CD4-positive, alpha-beta T cell (primary cell): ENCODE results near the gene ULK2. TPM values are rescaled to one million over a fixed set of nuclear protein-coding genes. Genes with fewer than 3 reads are reported as not detected.

Experiments
- ATAC-seq: fragments of 200-7000 bp; cut with Tn5 transposase; one replicate; pipeline ENCODE4 v1.10.0; 2022; ENCODE audit warnings: mild to moderate bottlenecking; ENCODE audit not compliant: poor library complexity
- CTCF ChIA-PET: fragments of 350-600 bp; sonication (Branson Sonifier 250); formaldehyde crosslinking; loops from one replicate; lab custom pipeline; 2021; ENCODE audit warnings: antibody characterized with exemption, inconsistent platforms; lab: Charles Lee
- POLR2A ChIA-PET: fragments of 350-600 bp; sonication (Branson Sonifier 250); formaldehyde crosslinking; loops from one replicate; lab custom pipeline; 2021; ENCODE audit warnings: antibody characterized with exemption, inconsistent platforms; lab: Charles Lee
- DNase-seq, 14 experiments: peaks; one replicate each; pipeline ENCODE4 v3.0.0-alpha.2; 2013 to 2020; ENCODE audit warnings: mixed read lengths in 2 of 14
- H3K27ac ChIP-seq, 2 donors: one replicate each; pipeline versions ENCODE4 v1.5.1 to v1.7.0; 2013; ENCODE audit warnings: low read length in 2 of 2, low read depth in 1 of 2, mild to moderate bottlenecking in 1 of 2
- H3K27me3 ChIP-seq, 2 experiments: 1 replicate in 1 of 2; 2 replicates in 1 of 2; pipeline versions ENCODE4 v1.6.1 to v1.7.0; 2013; ENCODE audit warnings: low read length in 2 of 2, control low read depth in 1 of 2, mild to moderate bottlenecking in 1 of 2, moderate library complexity in 1 of 2; ENCODE audit not compliant: insufficient read depth in 2 of 2, control insufficient read depth in 1 of 2
- H3K36me3 ChIP-seq: one replicate; pipeline ENCODE4 v1.6.1; 2013; ENCODE audit warnings: low read length, control low read depth; ENCODE audit not compliant: insufficient read depth
- H3K4me1 ChIP-seq: one replicate; pipeline ENCODE4 v1.6.1; 2013; ENCODE audit warnings: low read length, control low read depth; ENCODE audit not compliant: insufficient read depth
- H3K4me3 ChIP-seq: one replicate; pipeline ENCODE4 v1.5.1; 2013; ENCODE audit warnings: mild to moderate bottlenecking, low read length, moderate library complexity
- H3K9me3 ChIP-seq, 2 experiments: 1 replicate in 1 of 2; 2 replicates in 1 of 2; pipeline versions ENCODE4 v1.6.1 to v1.7.0; 2013; ENCODE audit warnings: low read length in 2 of 2, mild to moderate bottlenecking in 2 of 2, control low read depth in 1 of 2, moderate library complexity in 1 of 2; ENCODE audit not compliant: control insufficient read depth in 1 of 2, insufficient read depth in 1 of 2
- H3K27ac Mint-ChIP-seq: one replicate; pipeline ENCODE4 v1.8.0; 2020; ENCODE audit warnings: mixed read lengths
- H3K27me3 Mint-ChIP-seq: one replicate; pipeline ENCODE4 v1.8.0; 2021; ENCODE audit warnings: mixed read lengths
- H3K36me3 Mint-ChIP-seq: one replicate; pipeline ENCODE4 v1.8.0; 2021; ENCODE audit warnings: low read depth, mixed read lengths
- H3K4me1 Mint-ChIP-seq: one replicate; pipeline ENCODE4 v1.8.0; 2021; ENCODE audit warnings: low read depth, mixed read lengths
- H3K4me3 Mint-ChIP-seq: one replicate; pipeline ENCODE4 v1.8.0; 2020; ENCODE audit warnings: mild to moderate bottlenecking, mixed read lengths
- H3K9me3 Mint-ChIP-seq: one replicate; pipeline ENCODE4 v1.8.0; 2020; ENCODE audit warnings: mixed read lengths
- intact Hi-C, 2 experiments: fragments of 100-400 bp; cut with DNase I in 1 of 2; cut with micrococcal nuclease in 1 of 2; formaldehyde crosslinking; loops; one replicate each; pipeline versions ENCODE4 v1.15.1 to v1.9.0; 2023 to 2025; cut with DNase I, micrococcal nuclease
- total RNA-seq, 174 experiments: library from RNA in 2 of 174; stranded (reverse) in 2 of 174; gene quantifications; one replicate each; pipeline ENCODE4 v1.2.3 and lab custom pipeline; 2021 to 2026
- TF ChIP-seq, protein P1 (sequence below): fragments of 200-600 bp; IDR thresholded peaks from one replicate; pipeline ENCODE4 v1.8.0; 2022; ENCODE audit warnings: antibody characterized with exemption, mild to moderate bottlenecking

ULK2 gene
- total RNA-seq, 2 experiments from 2014 or later, result 17.1 to 18.3 TPM

DNA sequence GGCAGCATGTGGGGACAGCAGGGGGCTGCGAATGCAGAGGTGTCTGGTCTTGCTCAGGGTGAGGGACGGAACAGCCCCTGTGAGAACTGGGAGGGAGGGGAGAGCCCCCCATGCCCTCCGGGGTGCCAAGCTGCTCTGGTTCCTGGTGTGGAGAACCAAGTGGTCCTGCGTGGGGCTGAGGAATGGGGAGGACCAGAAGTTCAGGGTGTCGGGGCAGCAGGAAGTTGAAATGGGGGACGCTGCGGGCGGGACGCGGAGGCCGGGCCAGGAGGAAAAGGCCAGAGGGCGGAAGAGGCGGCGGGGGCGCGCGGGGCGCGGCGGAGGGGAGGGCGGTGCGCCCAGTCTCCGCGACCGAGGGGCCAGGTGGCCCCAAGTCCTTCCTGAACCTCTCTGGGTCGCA, 123.2 kb downstream of the ULK2 start:
- Histone ChIP-seq H3K4me1 (peaks cover 11% of the 10 kb centered on the region), H3K9me3 (no peaks in the 10 kb centered on the region), H3K36me3 (no peaks in the 10 kb centered on the region), H3K27ac (no peak overlapping the region), H3K4me3 (peak overlapping the region; percentile 35), H3K27me3 (no peaks in the 10 kb centered on the region)
- CTCF ChIA-PET, result interaction anchor here (0.5 to 1.5 kb wide), 14 partner anchors 9 to 377 kb away, joined by 3 to 8 read pairs (median 4); partner anchors contain the start of gene ALDH3A2
- H3K4me3 Mint-ChIP-seq, result peak overlapping the region; percentile 66
- TF ChIP-seq, protein P1, sequence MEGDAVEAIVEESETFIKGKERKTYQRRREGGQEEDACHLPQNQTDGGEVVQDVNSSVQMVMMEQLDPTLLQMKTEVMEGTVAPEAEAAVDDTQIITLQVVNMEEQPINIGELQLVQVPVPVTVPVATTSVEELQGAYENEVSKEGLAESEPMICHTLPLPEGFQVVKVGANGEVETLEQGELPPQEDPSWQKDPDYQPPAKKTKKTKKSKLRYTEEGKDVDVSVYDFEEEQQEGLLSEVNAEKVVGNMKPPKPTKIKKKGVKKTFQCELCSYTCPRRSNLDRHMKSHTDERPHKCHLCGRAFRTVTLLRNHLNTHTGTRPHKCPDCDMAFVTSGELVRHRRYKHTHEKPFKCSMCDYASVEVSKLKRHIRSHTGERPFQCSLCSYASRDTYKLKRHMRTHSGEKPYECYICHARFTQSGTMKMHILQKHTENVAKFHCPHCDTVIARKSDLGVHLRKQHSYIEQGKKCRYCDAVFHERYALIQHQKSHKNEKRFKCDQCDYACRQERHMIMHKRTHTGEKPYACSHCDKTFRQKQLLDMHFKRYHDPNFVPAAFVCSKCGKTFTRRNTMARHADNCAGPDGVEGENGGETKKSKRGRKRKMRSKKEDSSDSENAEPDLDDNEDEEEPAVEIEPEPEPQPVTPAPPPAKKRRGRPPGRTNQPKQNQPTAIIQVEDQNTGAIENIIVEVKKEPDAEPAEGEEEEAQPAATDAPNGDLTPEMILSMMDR, result no peak
- no peaks in the 10 kb centered on the region for H3K9me3 Mint-ChIP-seq
- intact Hi-C loops, result no loop called here
- H3K27me3 Mint-ChIP-seq, result no peaks in the 10 kb centered on the region
- POLR2A ChIA-PET, result interaction anchor here (1.0 to 2.1 kb wide), 3 partner anchors 22 to 210 kb away, joined by 5 to 16 read pairs (median 5); partner anchors contain the start of gene ALDH3A2
- no peak overlapping the region for H3K27ac Mint-ChIP-seq
- peaks cover 14% of the 10 kb centered on the region for H3K4me1 Mint-ChIP-seq
- peak in 3 of 14 experiments; percentile 18 to 37 (median 20) for DNase-seq
- no peak for ATAC-seq
- no peaks in the 10 kb centered on the region for H3K36me3 Mint-ChIP-seq

GRCh38 chr17:19743101-19744100, 124.3 kb downstream of the ULK2 start:
- Mint-ChIP-seq H3K4me3 (no peak overlapping the region), H3K27ac (no peak overlapping the region), H3K9me3 (no peaks in the 10 kb centered on the region), H3K27me3 (no peaks in the 10 kb centered on the region), H3K36me3 (no peaks in the 10 kb centered on the region), H3K4me1 (peaks cover 14% of the 10 kb centered on the region)
- DNase-seq, result no peak
- Histone ChIP-seq H3K27me3 (no peaks in the 10 kb centered on the region), H3K4me3 (no peak overlapping the region), H3K4me1 (peaks cover 11% of the 10 kb centered on the region), H3K27ac (no peak overlapping the region), H3K36me3 (no peaks in the 10 kb centered on the region), H3K9me3 (no peaks in the 10 kb centered on the region)
- ChIA-PET CTCF (no interaction called here), POLR2A (no interaction called here)
- ATAC-seq, result no peak
- intact Hi-C loops, result no loop called here
- TF ChIP-seq, protein P1, result no peak

- H3K27me3 Mint-ChIP-seq, result no peaks in the 10 kb centered on the region
- POLR2A ChIA-PET, result no interaction called here
- peak overlapping the region; percentile 66 for H3K4me3 Mint-ChIP-seq
- no peaks in the 10 kb centered on the region for H3K27me3 ChIP-seq
- no peaks in the 10 kb centered on the region for H3K9me3 Mint-ChIP-seq
- H3K4me1 ChIP-seq, result peaks cover 11% of the 10 kb centered on the region
- peaks cover 14% of the 10 kb centered on the region for H3K4me1 Mint-ChIP-seq
- ATAC-seq (no peak), DNase-seq (no peak)
- H3K36me3 ChIP-seq, result no peaks in the 10 kb centered on the region
- H3K4me3 ChIP-seq, result no peak overlapping the region
- no peaks in the 10 kb centered on the region for H3K9me3 ChIP-seq
- no peak overlapping the region for H3K27ac Mint-ChIP-seq
- CTCF ChIA-PET, result no interaction called here
- TF ChIP-seq, protein P1, result no peak
- H3K27ac ChIP-seq, result no peak overlapping the region
- no peaks in the 10 kb centered on the region for H3K36me3 Mint-ChIP-seq
- intact Hi-C loops, result no loop called here
These were observed 125.2 kb downstream of the ULK2 start for GRCh38 chr17:19742495-19742894.
